RCC 7860 (cell line): ENCODE measurements around the gene RASD2.

Experiments
- DNase-seq: peaks from one replicate; pipeline ENCODE4 v3.0.0-alpha.2; 2015; ENCODE audit warnings: low spot score
- FAIRE-seq: peaks from 2 replicates; lab custom pipeline; 2012; peaks lifted over from hg19 to GRCh38; lab: Jason Lieb, UNC

The RASD2 gene

GRCh38 chr22:35539487-35539886, 1.1 kb upstream of the RASD2 start:
- FAIRE-seq (no peak), DNase-seq (no peak)

- no peak for FAIRE-seq
- no peak for DNase-seq
Observed at GRCh38 chr22:35539910-35540594, 579 bp upstream of the RASD2 start.

GRCh38 chr22:35541254-35541748, 670 bp downstream of the RASD2 start:
- FAIRE-seq (no peak), DNase-seq (no peak)

- DNase-seq: no peak
- FAIRE-seq: no peak
Observed at GRCh38 chr22:35542157-35542938, 1.7 kb downstream of the RASD2 start.

- no peak for FAIRE-seq
- no peak for DNase-seq
Observed at GRCh38 chr22:35542939-35543516, 2.4 kb downstream of the RASD2 start.

DNA sequence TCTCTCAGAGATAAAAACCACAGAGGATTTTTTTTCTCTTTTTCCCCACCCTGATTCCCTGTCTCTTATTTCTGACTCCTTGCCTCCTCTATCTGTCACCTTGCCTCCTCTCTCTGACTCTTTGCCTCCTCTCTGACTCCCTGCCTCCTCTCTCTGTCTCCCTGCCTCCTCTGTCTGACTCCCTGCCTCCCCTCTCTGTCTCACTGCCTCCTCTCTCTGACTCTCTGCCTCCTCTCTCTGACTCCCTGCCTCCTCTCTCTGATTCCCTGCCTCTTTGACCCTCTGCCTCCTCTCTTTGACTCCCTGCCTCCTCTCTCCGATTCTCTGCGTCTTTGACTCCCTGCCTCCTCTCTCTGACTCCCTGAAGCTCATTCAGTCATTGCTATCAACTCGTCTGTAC, 3.1 kb downstream of the RASD2 start:
- FAIRE-seq (no peak), DNase-seq (no peak)

DNA sequence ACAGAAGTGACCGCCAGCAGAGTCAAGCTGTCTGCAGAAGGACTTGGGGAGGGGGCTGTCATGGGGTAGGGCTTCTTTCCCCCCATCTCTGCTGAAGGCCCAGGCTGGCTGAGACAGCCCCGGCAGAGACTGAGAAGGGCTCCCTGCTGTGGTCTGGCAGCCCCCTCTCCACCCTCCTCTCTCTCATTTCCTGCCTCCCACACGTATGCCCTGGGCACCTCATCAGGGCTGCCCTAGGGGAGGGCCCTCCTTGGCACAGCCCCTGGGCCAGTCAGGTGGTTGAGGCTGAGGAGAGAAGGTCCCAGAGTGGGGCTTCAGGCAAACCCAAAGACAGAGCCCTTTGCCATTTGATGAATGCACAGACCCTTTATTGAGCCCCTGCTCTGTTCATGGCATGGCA, 3.6 kb downstream of the RASD2 start:
- DNase-seq (no peak), FAIRE-seq (no peak)

GRCh38 chr22:35544827-35545226, 4.2 kb downstream of the RASD2 start:
- no peak for DNase-seq

DNA sequence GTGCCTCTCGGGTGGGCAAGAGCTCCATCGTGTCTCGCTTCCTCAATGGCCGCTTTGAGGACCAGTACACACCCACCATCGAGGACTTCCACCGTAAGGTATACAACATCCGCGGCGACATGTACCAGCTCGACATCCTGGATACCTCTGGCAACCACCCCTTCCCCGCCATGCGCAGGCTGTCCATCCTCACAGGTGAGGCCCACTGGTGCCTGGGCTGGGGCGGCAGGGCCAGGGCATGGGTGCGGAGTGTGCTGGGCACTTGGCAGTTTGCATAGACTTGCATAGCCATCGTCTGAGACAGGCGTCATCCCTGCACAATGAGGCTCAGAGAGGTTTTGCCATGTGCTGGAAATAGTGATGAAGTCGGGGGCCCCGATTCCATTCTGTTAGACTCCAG, 6.3 kb downstream of the RASD2 start:
- no peak for FAIRE-seq

More at GRCh38 chr22:35544827-35545226, 4.2 kb downstream of the RASD2 start:
- no peak for FAIRE-seq

DNA sequence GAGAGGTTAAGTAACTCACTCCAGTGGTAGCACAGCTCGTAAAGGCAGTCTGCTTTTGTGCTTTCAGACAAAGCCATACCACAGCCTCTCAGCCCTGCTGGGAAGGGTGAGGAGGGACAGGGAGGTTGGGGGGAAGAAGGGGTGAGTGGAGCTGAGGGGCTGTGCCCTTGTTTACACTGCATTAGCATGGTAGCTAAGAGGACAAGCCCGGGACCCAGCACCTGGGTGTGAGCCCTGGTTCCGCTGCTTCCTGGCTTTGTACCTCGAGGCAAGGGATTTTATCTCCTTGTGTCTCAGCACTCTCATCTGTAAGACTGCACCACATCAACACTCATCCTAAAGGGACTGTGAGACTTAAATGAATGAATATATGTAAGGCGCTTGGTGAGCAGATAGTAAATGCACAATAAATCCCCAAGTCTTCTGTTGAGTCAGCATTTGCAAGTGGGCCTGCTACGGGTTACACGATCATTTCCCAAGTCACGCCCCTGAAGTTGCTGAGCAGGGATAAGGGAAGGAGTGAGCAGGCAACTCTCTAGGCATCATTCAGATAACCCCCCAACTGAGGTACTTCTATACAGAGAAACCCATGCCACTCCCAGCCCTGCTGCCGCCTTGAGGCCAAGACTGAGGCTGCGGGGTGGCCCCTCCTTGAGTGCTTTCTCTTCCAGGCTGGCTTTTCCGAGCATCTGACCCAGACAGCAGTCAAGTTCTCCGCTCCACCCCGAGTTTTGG, 7.5 kb downstream of the RASD2 start:
- DNase-seq: no peak
- no peak for FAIRE-seq

More for the DNA sequence above, 6.3 kb downstream of the RASD2 start:
- DNase-seq: no peak

DNA sequence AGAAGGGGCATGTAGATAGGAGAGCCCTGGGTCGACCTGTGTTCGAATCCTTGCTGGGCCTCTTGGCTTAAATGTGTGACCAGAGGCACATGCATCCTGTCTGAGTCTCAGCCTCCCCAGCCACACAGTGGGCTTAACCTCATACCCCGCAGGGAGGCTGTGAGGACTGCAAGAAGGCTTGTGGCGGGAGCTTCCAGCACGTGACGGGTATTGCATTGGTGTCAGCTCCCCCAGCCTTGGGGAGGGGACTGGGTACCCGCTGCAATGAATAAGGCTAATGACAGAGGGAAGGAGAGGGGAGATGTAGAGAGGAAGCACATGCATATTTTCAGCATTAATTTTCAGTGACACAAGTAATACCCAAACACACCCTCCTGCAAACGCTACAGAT, 8.1 kb downstream of the RASD2 start:
- DNase-seq (no peak), FAIRE-seq (no peak)

DNA sequence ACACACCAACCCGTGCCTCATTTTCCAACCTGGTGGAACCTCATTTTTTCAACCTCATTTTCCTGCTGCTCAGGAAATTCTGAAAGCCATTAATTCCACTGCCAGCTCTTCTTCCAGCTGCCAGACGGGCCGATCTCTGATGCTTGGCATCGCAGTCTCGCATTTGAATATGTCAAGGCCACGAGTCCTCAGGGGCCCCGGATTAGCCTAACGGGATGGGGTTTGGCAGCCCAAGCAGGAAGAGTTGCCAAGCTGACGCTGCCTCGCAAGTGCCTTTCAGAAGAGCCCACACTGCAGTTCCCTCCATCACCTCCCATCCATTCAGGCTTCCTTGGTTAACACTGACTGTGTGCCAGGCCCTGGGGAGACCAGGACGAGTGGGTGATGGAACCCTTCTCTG, 8.7 kb downstream of the RASD2 start:
- no peak for DNase-seq
- no peak for FAIRE-seq

- FAIRE-seq (no peak), DNase-seq (no peak)
Observed at GRCh38 chr22:35551549-35552177, 11.0 kb downstream of the RASD2 start.

- FAIRE-seq (no peak), DNase-seq (no peak)
Observed at GRCh38 chr22:35552196-35552842, 11.7 kb downstream of the RASD2 start.

DNA sequence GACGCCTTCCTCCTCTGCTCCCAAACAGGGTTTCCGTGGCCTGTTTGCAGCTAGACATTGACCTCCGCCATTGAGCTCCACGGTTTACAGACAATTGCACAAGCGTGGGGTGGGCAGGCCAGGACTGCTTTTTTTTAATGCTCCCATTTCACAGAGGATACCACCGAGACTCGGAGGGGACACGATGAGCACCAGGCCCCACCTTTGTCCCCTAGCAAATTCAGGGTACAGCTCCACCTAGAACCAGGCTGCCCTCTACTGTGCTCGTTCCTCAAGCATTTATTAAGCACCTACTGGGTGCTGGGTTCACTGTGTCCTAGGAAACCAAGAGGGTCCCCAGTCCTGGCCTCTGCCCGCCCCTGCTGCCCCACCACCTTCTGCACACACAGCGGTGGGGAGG, 12.2 kb downstream of the RASD2 start:
- DNase-seq: no peak
- FAIRE-seq: no peak

DNA sequence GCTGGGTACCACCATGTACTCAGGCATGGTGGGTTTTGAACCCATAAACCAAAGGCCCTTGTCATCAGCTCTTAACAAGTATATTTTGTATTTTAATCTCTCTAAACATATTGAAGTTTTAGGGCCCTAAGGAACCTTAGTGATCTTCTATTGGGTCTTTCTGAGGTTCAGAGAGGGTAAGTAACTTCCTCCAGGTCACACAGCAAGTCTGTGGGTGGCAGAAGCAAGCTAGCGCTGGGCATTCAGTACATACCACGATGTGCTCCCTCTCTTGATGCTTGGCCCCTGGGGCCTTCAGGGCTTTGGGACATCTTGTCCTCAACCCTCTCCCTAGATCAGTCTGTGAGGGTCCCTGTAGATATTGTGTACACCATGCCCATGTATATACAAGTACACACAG, 12.7 kb downstream of the RASD2 start:
- no peak for DNase-seq
- no peak for FAIRE-seq

GRCh38 chr22:35554297-35554845, 13.7 kb downstream of the RASD2 start:
- FAIRE-seq: no peak
- no peak for DNase-seq

GRCh38 chr22:35555483-35555890, 14.9 kb downstream of the RASD2 start:
- FAIRE-seq (no peak), DNase-seq (no peak)

- DNase-seq (no peak), FAIRE-seq (no peak)
Observed at GRCh38 chr22:35555946-35556547, 15.4 kb downstream of the RASD2 start.

DNA sequence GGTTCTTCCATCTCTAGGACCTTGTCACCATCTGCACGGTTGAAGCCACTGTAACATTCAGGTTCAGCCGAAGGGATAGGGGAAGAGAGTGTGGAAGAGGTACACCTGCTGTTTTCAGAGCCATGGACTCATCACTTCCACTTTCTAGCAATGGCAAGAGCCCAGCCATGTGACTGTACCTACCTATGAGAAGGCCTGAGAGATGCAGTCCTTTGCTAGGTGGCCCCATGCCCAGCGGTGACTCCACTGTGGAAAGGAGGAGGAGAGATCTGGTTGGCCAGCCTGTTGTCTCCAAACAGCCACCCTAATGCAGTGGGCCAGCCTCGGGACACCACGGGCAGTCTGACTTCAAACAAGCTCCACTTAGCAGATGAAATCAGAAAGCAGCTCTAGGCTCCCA, 16.0 kb downstream of the RASD2 start:
- FAIRE-seq: no peak
- DNase-seq: no peak
